Liver (tissue), 9 donors: ENCODE results near the gene TBC1D9. TPM values are rescaled to one million over a fixed set of nuclear protein-coding genes. Genes with fewer than 3 reads are reported as not detected.

Source experiments
- DNase-seq: peaks from one replicate; pipeline ENCODE4 v3.0.0-alpha.2; 2017; ENCODE audit warnings: low spot score
- H3K27ac ChIP-seq, 2 donors: one replicate each; pipeline ENCODE4 v1.7.0; 2013; ENCODE audit warnings: inconsistent platforms in 2 of 2, low read length in 2 of 2, control low read depth in 1 of 2, low read depth in 1 of 2, mild to moderate bottlenecking in 1 of 2
- H3K27me3 ChIP-seq, 4 donors: one replicate each; pipeline versions ENCODE4 v1.6.1 to v1.7.0; 2013; ENCODE audit warnings: low read length in 3 of 4, inconsistent platforms in 1 of 4, mild to moderate bottlenecking in 1 of 4, moderate library complexity in 1 of 4; ENCODE audit not compliant: control insufficient read depth in 4 of 4, insufficient read depth in 4 of 4
- H3K36me3 ChIP-seq, 4 donors: one replicate each; pipeline versions ENCODE4 v1.6.1 to v1.7.0; 2013; ENCODE audit warnings: low read length in 3 of 4, mild to moderate bottlenecking in 3 of 4, low read depth in 1 of 4, moderate library complexity in 1 of 4; ENCODE audit not compliant: control insufficient read depth in 4 of 4, insufficient read depth in 3 of 4
- H3K4me1 ChIP-seq, 4 donors: one replicate each; pipeline versions ENCODE4 v1.6.1 to v1.7.0; 2013; ENCODE audit warnings: low read length in 3 of 4, mild to moderate bottlenecking in 3 of 4, moderate library complexity in 1 of 4; ENCODE audit not compliant: control insufficient read depth in 4 of 4, insufficient read depth in 4 of 4
- H3K4me3 ChIP-seq, 3 donors: one replicate each; pipeline versions ENCODE4 v1.6.1 to v1.7.0; 2013; ENCODE audit warnings: low read length in 3 of 3, control low read depth in 1 of 3, low read depth in 1 of 3, mild to moderate bottlenecking in 1 of 3
- H3K9ac ChIP-seq, 2 donors: one replicate each; pipeline ENCODE4 v1.7.0; 2013; ENCODE audit warnings: low read length in 2 of 2, mild to moderate bottlenecking in 2 of 2, moderate library complexity in 2 of 2, control low read depth in 1 of 2, low read depth in 1 of 2
- H3K9me3 ChIP-seq, 4 donors: one replicate each; pipeline versions ENCODE4 v1.6.1 to v1.7.0; 2013; ENCODE audit warnings: low read length in 3 of 4; ENCODE audit not compliant: control insufficient read depth in 4 of 4
- ATF3 ChIP-seq: IDR thresholded peaks from 2 replicates; pipeline ENCODE4 v1.6.1; 2016; ENCODE audit warnings: antibody characterized with exemption
- CTCF ChIP-seq: fragments of 150-350 bp; IDR thresholded peaks from 2 replicates; pipeline ENCODE4 v1.5.1; 2017; ENCODE audit warnings: improper control_type of control experiment, low read depth, low read length; ENCODE audit not compliant: missing input control
- EGR1 ChIP-seq, 2 donors: IDR thresholded peaks; 2 replicates each; pipeline ENCODE4 v1.6.1; 2016 to 2018; ENCODE audit warnings: antibody characterized with exemption in 2 of 2, low read depth in 2 of 2
- FOXA1 ChIP-seq: IDR thresholded peaks from 2 replicates; pipeline ENCODE4 v1.6.1; 2016; ENCODE audit warnings: antibody characterized with exemption
- GABPA ChIP-seq, 2 donors: IDR thresholded peaks in 1 of 2; conservative IDR thresholded peaks in 1 of 2; 2 replicates each; pipeline ENCODE4 v1.6.1; 2016; ENCODE audit warnings: antibody characterized with exemption in 2 of 2, mild to moderate bottlenecking in 1 of 2, moderate library complexity in 1 of 2
- HNF4G ChIP-seq: IDR thresholded peaks from 2 replicates; pipeline ENCODE4 v1.6.1; 2016; ENCODE audit warnings: antibody characterized with exemption
- JUND ChIP-seq, 2 donors: IDR thresholded peaks; 2 replicates each; pipeline ENCODE4 v1.6.1; 2016; ENCODE audit warnings: antibody characterized with exemption in 2 of 2
- NR2F2 ChIP-seq: IDR thresholded peaks from 2 replicates; pipeline ENCODE4 v1.6.1; 2016; ENCODE audit warnings: antibody characterized with exemption
- RAD21 ChIP-seq, 2 donors: IDR thresholded peaks; 2 replicates each; pipeline ENCODE4 v1.6.1; 2016; ENCODE audit warnings: antibody characterized with exemption in 2 of 2, mild to moderate bottlenecking in 2 of 2
- REST ChIP-seq: IDR thresholded peaks from 2 replicates; pipeline ENCODE4 v1.6.1; 2016; ENCODE audit warnings: antibody characterized with exemption, mild to moderate bottlenecking
- RXRA ChIP-seq, 2 donors: IDR thresholded peaks; 2 replicates each; pipeline ENCODE4 v1.6.1; 2017 to 2018; ENCODE audit warnings: antibody characterized with exemption in 2 of 2, mild to moderate bottlenecking in 1 of 2
- SP1 ChIP-seq: IDR thresholded peaks from 2 replicates; pipeline ENCODE4 v1.6.1; 2018; ENCODE audit warnings: antibody characterized with exemption, mild to moderate bottlenecking
- TAF1 ChIP-seq: conservative IDR thresholded peaks from 2 replicates; pipeline ENCODE4 v1.6.1; 2016; ENCODE audit warnings: antibody characterized with exemption, mild to moderate bottlenecking
- YY1 ChIP-seq: IDR thresholded peaks from 2 replicates; pipeline ENCODE4 v1.6.1; 2016; ENCODE audit warnings: antibody characterized with exemption, mild to moderate bottlenecking
- ZBTB33 ChIP-seq: IDR thresholded peaks from 2 replicates; pipeline ENCODE4 v1.6.1; 2016; ENCODE audit warnings: antibody characterized with exemption
- WGBS: extraction: QIAGEN DNeasy Blood & Tissue Kit; methylation state at CpG from one replicate; pipeline ENCODE4 v1.1.7; 2013; 5-methylcytosine and 5-hydroxymethylcytosine counted together
- polyA plus RNA-seq, 2 donors: library from polyadenylated mRNA; stranded (reverse) in 1 of 2; unstranded in 1 of 2; fragments of 200-250 nt in 1 of 2; fragments of >200 nt in 1 of 2; fragmentation: Nextera tagmentation in 1 of 2; extraction: Ambion mirVana in 1 of 2; gene quantifications; one replicate each; pipeline versions ENCODE4 v1.2.1 to v1.2.3, GENCODE V29; 2013 to 2015
- total RNA-seq, 2 donors: library from RNA; depleted of rRNA; stranded (reverse); fragments of >200 nt; gene quantifications; one replicate each; pipeline ENCODE4 v1.2.3, GENCODE V29; 2014
- donor health status: healthy.
- donor health status: healthy.
- donor health status: healthy.
- donor health status: healthy.
- donor health status: healthy.

The TBC1D9 gene
- total and polyA plus RNA-seq, 4 donors: 1.4 to 8.5 (median 6.3) TPM

GRCh38 chr4:140702096-140702757 lies 54.0 kb downstream of the TBC1D9 start:
- H3K4me3 ChIP-seq: no peak overlapping the region
- no peak for DNase-seq
- H3K36me3 ChIP-seq: no peaks in the 10 kb centered on the region
- no peaks in the 10 kb centered on the region for H3K27me3 ChIP-seq
- no peak overlapping the region for H3K27ac ChIP-seq
- TF ChIP-seq RAD21 (IDR thresholded peaks at IDR 0.05): no peak
- no peak for TF ChIP-seq REST
- TF ChIP-seq RXRA (IDR thresholded peaks at IDR 0.05): no peak
- no peak for TF ChIP-seq HNF4G
- TF ChIP-seq FOXA1: no peak
- no peak for TF ChIP-seq ATF3
- no peak for TF ChIP-seq NR2F2
- TF ChIP-seq CTCF: no peak
- TF ChIP-seq SP1: no peak
- TF ChIP-seq JUND (IDR thresholded peaks at IDR 0.05): no peak
- no peak for TF ChIP-seq EGR1 (IDR thresholded peaks at IDR 0.05; ENCODE audit: low read depth in 2 of 2)
- peaks cover 3 to 12% (median 5%) of the 10 kb centered on the region in 4 donors for H3K4me1 ChIP-seq
- H3K9me3 ChIP-seq: no peaks in the 10 kb centered on the region
- 95% methylated on average over 6 of the region's 6 CpGs for WGBS
- no peak overlapping the region for H3K9ac ChIP-seq

GRCh38 chr4:140701071-140701470 lies 55.1 kb downstream of the TBC1D9 start:
- H3K36me3 ChIP-seq: no peaks in the 10 kb centered on the region
- H3K9ac ChIP-seq: no peak overlapping the region
- H3K4me3 ChIP-seq: no peak overlapping the region
- TF ChIP-seq GABPA (IDR thresholded peaks at IDR 0.05 in 1 of 2, conservative IDR thresholded peaks at IDR 0.05 in 1 of 2) (no peak), YY1 (no peak), SP1 (no peak), TAF1 (no peak), ZBTB33 (no peak)
- DNase-seq: no peak
- H3K4me1 ChIP-seq: peaks cover 3 to 12% (median 5%) of the 10 kb centered on the region in 4 donors
- H3K27me3 ChIP-seq: no peaks in the 10 kb centered on the region
- H3K9me3 ChIP-seq: no peaks in the 10 kb centered on the region
- H3K27ac ChIP-seq: no peak overlapping the region
- 90% methylated on average over 6 of the region's 6 CpGs for WGBS
